GM12878 (cell line): ENCODE data around the gene DPH7. TPM values are rescaled to one million over a fixed set of nuclear protein-coding genes. Genes with fewer than 3 reads are reported as not detected.
"Not testable (repeated sequence)": the region's sequence is repeated elsewhere in the genome, so short reads cannot be mapped to it uniquely, and the experiment has no call there.

Source experiments
- ATAC-seq: fragments of 200-7000 bp; cut with Tn5 transposase; 3 replicates; pipeline ENCODE4 v1.9.1; 2020; ENCODE audit warnings: mild to moderate bottlenecking, moderate library complexity
- BruUV-seq: library from RNA; stranded (reverse); fragments of 400-500 nt; replicated peaks from 2 replicates; lab custom pipeline; 2021; lab: Mats Ljungman, UMichigan
- CTCF ChIA-PET: fragments of 300-600 bp; sonication (Branson Sonifier 250); formaldehyde crosslinking; extraction: SDS; loops from one replicate; lab custom pipeline; 2021; ENCODE audit warnings: inconsistent platforms; lab: Yijun Ruan, JAX
- POLR2A ChIA-PET: fragments of 350-600 bp; formaldehyde crosslinking; extraction: SDS; loops from one replicate; lab custom pipeline; 2021; ENCODE audit warnings: inconsistent platforms; lab: Charles Lee
- RAD21 ChIA-PET: fragments of 300-600 bp; sonication (Branson Sonifier 250); formaldehyde crosslinking; loops from one replicate; lab custom pipeline; 2023; ENCODE audit warnings: antibody characterized with exemption; ENCODE audit not compliant: unreplicated experiment; lab: Charles Lee
- SMC1A ChIA-PET: fragments of 300-600 bp; sonication (Branson Sonifier 250); formaldehyde crosslinking; loops from one replicate; lab custom pipeline; 2023; ENCODE audit not compliant: unreplicated experiment, uncharacterized antibody; lab: Charles Lee
- DNase-seq: peaks from one replicate; pipeline ENCODE4 v3.0.0-alpha.2; 2011; ENCODE audit warnings: low read depth, low spot score
- FAIRE-seq: peaks from 3 replicates; lab custom pipeline; 2011; peaks lifted over from hg19 to GRCh38; lab: Jason Lieb, UNC
- H2AFZ ChIP-seq: 2 replicates; pipeline ENCODE4 v1.6.0; 2011; ENCODE audit warnings: low read depth, low read length, control low read depth; ENCODE audit not compliant: control insufficient read depth
- H3K27ac ChIP-seq: 2 replicates; pipeline ENCODE4 v1.5.1; 2011; ENCODE audit warnings: control low read depth; ENCODE audit not compliant: control insufficient read depth, insufficient read depth
- H3K27me3 ChIP-seq, 2 experiments: replicated peaks in 1 of 2; 2 replicates each; pipeline versions ENCODE4 v1.6.0 to v1.6.1; 2011; ENCODE audit warnings: low read length in 1 of 2; ENCODE audit not compliant: control insufficient read depth in 2 of 2, insufficient read depth in 2 of 2
- H3K36me3 ChIP-seq, 2 experiments: 2 replicates each; pipeline ENCODE4 v1.5.1; 2011; ENCODE audit warnings: low read length in 1 of 2; ENCODE audit not compliant: control insufficient read depth in 2 of 2, insufficient read depth in 2 of 2
- H3K4me1 ChIP-seq: 2 replicates; pipeline ENCODE4 v1.6.1; 2011; ENCODE audit warnings: mild to moderate bottlenecking, low read length, moderate library complexity, mixed read lengths; ENCODE audit not compliant: control insufficient read depth, insufficient read depth
- H3K4me2 ChIP-seq: 2 replicates; pipeline ENCODE4 v1.6.0; 2011; ENCODE audit warnings: control low read depth; ENCODE audit not compliant: control insufficient read depth, insufficient read depth
- H3K4me3 ChIP-seq: fragments of 200-600 bp; sonication (generic); 2 replicates; pipeline ENCODE4 v1.5.1; 2016
- H3K79me2 ChIP-seq: 2 replicates; pipeline ENCODE4 v1.6.0; 2011; ENCODE audit warnings: low read length; ENCODE audit not compliant: control insufficient read depth, insufficient read depth
- H3K9ac ChIP-seq: 2 replicates; pipeline ENCODE4 v1.8.0; 2011; ENCODE audit warnings: low read length, control low read depth, mixed read lengths; ENCODE audit not compliant: control insufficient read depth, insufficient read depth
- H3K9me3 ChIP-seq: replicated peaks from 3 replicates; pipeline ENCODE4 v1.5.1; 2011; ENCODE audit warnings: mild to moderate bottlenecking, low read length; ENCODE audit not compliant: control insufficient read depth, insufficient read depth
- H4K20me1 ChIP-seq: 2 replicates; pipeline ENCODE4 v1.6.0; 2011; ENCODE audit not compliant: control insufficient read depth, insufficient read depth
- CHD1 ChIP-seq: IDR thresholded peaks from 2 replicates; pipeline ENCODE4 v1.6.1; 2012; ENCODE audit warnings: low read depth, low read length, improper control_type of control experiment
- CREB1 ChIP-seq: IDR thresholded peaks from 2 replicates; pipeline ENCODE4 v1.6.1; 2012; ENCODE audit warnings: low read depth, mild to moderate bottlenecking, inconsistent platforms
- EGR1 ChIP-seq, 2 experiments: IDR thresholded peaks; 1 replicate in 1 of 2; 2 replicates in 1 of 2; pipeline ENCODE4 v1.6.1; 2011 to 2012; ENCODE audit warnings: low read depth in 2 of 2, low read length in 2 of 2, borderline replicate concordance in 1 of 2, mild to moderate bottlenecking in 1 of 2, moderate library complexity in 1 of 2
- FOXM1 ChIP-seq: IDR thresholded peaks from 2 replicates; pipeline ENCODE4 v1.6.1; 2012; ENCODE audit warnings: low read depth, mild to moderate bottlenecking, inconsistent platforms, low read length, moderate library complexity
- HCFC1 ChIP-seq: fragments of 150-350 bp; IDR thresholded peaks from 2 replicates; pipeline ENCODE4 v1.6.1; 2014; ENCODE audit warnings: low read length
- HDAC2 ChIP-seq: fragments of 200-600 bp; sonication (generic); IDR thresholded peaks from 2 replicates; pipeline ENCODE4 v1.6.1; 2017
- IRF4 ChIP-seq: IDR thresholded peaks from 2 replicates; pipeline ENCODE4 v1.6.1; 2011; ENCODE audit warnings: low read depth, low read length
- KDM1A ChIP-seq: fragments of 200-600 bp; sonication (generic); IDR thresholded peaks from 2 replicates; pipeline ENCODE4 v1.6.1; 2016; ENCODE audit warnings: borderline replicate concordance
- MEF2A ChIP-seq: IDR thresholded peaks from 2 replicates; pipeline ENCODE4 v1.6.1; 2011; ENCODE audit warnings: low read depth, mild to moderate bottlenecking, low read length, moderate library complexity; ENCODE audit not compliant: insufficient read depth
- NFYA ChIP-seq: IDR thresholded peaks from 2 replicates; pipeline ENCODE4 v1.6.1; 2011; ENCODE audit warnings: low read depth, mild to moderate bottlenecking, low read length, improper control_type of control experiment, borderline replicate concordance
- PML ChIP-seq: IDR thresholded peaks from 2 replicates; pipeline ENCODE4 v1.6.1; 2012; ENCODE audit warnings: low read length, inconsistent platforms
- RAD51 ChIP-seq: fragments of 450-650 bp; IDR thresholded peaks from 2 replicates; pipeline ENCODE4 v1.6.1; 2016; ENCODE audit warnings: moderate library complexity, mild to moderate bottlenecking, inconsistent platforms
- RBBP5 ChIP-seq: fragments of 200-600 bp; sonication (generic); conservative IDR thresholded peaks from 2 replicates; pipeline ENCODE4 v1.6.1; 2016
- SMAD1 ChIP-seq: fragments of 450-650 bp; IDR thresholded peaks from 2 replicates; pipeline ENCODE4 v1.6.1; 2018; ENCODE audit warnings: mild to moderate bottlenecking, low read depth; ENCODE audit not compliant: partially characterized antibody
- SREBF2 ChIP-seq: IDR thresholded peaks from 2 replicates; pipeline ENCODE4 v1.6.1; 2012; ENCODE audit warnings: mild to moderate bottlenecking, low read length
- WRNIP1 ChIP-seq: IDR thresholded peaks from 2 replicates; pipeline ENCODE4 v1.6.1; 2011; ENCODE audit warnings: low read depth, low read length, improper control_type of control experiment, borderline replicate concordance
- ZNF207 ChIP-seq: fragments of 450-650 bp; IDR thresholded peaks from 2 replicates; pipeline ENCODE4 v1.6.1; 2014; ENCODE audit warnings: antibody characterized with exemption, mild to moderate bottlenecking, borderline replicate concordance
- ZZZ3 ChIP-seq: IDR thresholded peaks from 2 replicates; pipeline ENCODE4 v1.6.1; 2011; ENCODE audit warnings: low read depth; ENCODE audit not compliant: control insufficient read depth, insufficient read length
- WGBS: methylation state at CpG from one replicate; pipeline ENCODE4 v1.1.6; 2016; ENCODE audit warnings: low lambda C conversion rate; ENCODE audit not compliant: insufficient replicate concordance, insufficient coverage; ENCODE audit errors: missing lambda C conversion rate; 5-methylcytosine and 5-hydroxymethylcytosine counted together
- in situ Hi-C: fragments of 300-500 bp; cut with MboI; formaldehyde crosslinking; loops from 9 replicates; pipeline ENCODE4 v1.14.3; 2018; ENCODE audit warnings: mixed read lengths
- intact Hi-C: fragments of 100-400 bp; cut with micrococcal nuclease; formaldehyde crosslinking; loops from one replicate; pipeline ENCODE4 v1.14.2; 2022; ENCODE audit not compliant: unreplicated experiment
- polyA plus RNA-seq, 11 experiments: library from polyadenylated mRNA; depleted of rRNA in 4 of 11; unstranded in 6 of 11; stranded (reverse) in 5 of 11; fragments of >200 nt; fragmentation: Nextera tagmentation in 4 of 11; fragmentation: Illumina TruSeq in 1 of 11; extraction: Ambion mirVana in 4 of 11; extraction: Trizol in 1 of 11; gene quantifications; 1 replicate in 1 of 11; 2 replicates in 10 of 11; pipeline versions ENCODE4 v1.2.1 to v1.2.3, GENCODE V29; 2011 to 2016; ENCODE audit warnings: inconsistent platforms in 2 of 11, missing spikeins in 2 of 11, low read depth in 1 of 11
- total RNA-seq, 4 experiments: library from RNA; depleted of rRNA in 3 of 4; stranded (reverse); fragments of >200 nt in 3 of 4; fragmentation: Illumina TruSeq in 1 of 4; extraction: Trizol in 1 of 4; gene quantifications; 2 replicates each; pipeline versions ENCODE4 v1.2.1 to v1.2.3, GENCODE V29; 2013 to 2021
- TF ChIP-seq, protein P1 (sequence below): fragments of 450-650 bp; IDR thresholded peaks from 2 replicates; pipeline ENCODE4 v1.6.1; 2017; ENCODE audit warnings: antibody characterized with exemption, mild to moderate bottlenecking, moderate library complexity
- TF ChIP-seq, protein P2 (sequence below): fragments of 450-650 bp; conservative IDR thresholded peaks from 2 replicates; pipeline ENCODE4 v1.6.1; 2017; ENCODE audit warnings: mild to moderate bottlenecking, moderate library complexity

DPH7 gene
- total and polyA plus RNA-seq, 10 of the 15 experiments (the other 5 are each of a cell fraction or from before 2014, with no cell fraction given), result 8.7 to 40.0 (median 28.1) TPM

DNA sequence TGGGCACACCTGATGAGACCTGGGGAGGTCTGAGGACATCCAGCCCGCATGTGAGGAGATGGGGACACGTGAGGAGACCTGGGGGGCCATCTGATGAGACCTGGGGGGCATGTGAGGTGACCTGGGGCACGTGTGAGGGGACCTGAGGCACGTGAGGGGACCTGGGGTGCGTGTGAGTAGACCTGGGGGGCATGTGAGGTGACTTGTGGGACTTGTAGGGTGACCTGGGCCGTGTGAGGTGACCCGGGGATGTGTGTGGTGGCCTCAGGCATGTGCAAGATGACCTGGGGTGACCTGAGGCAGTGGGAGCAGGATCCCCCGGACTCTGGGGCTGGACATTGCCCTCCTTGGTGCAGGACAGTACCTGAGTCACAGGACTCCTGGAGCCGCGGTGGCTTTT, 59.2 kb downstream of the DPH7 start:
- no peak for ATAC-seq
- DNase-seq, result no peak
- WGBS, result 24% methylated on average over 10 of the region's 10 CpGs

DNA sequence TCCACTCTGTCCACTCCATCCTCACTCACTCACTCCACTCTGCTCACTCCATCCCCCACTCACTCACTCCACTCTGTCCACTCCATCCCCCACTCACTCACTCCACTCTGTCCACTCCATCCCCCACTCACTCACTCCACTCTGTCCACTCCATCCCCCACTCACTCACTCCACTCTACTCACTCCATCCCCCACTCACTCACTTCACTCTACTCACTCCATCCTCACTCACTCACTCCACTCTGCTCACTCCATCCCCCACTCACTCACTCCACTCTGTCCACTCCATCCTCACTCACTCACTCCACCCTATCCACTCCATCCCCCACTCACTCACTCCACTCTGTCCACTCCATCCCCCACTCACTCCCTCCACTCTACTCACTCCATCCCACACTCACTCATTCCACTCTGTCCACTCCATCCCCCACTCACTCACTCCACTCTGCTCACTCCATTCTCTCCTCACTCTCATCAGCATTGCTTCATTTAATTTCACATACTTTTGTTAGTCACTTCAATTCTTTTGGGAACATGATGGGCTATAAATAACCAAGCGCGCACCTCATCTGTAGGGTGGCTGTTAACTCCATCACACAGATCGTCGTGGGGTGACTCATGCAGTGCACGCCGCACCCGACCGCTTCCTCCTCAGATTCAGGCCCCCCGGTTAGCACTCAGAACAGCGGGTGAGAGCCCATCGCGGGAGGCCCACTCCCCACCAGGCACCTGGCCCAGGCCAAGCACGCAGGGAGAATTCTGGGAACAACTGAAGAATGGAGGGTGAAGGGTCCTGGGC, 59.9 kb downstream of the DPH7 start:
- intact Hi-C loops, POLR2A ChIA-PET, H2AFZ ChIP-seq, DNase-seq, SMC1A ChIA-PET, H3K9ac ChIP-seq, RAD21 ChIA-PET, FAIRE-seq, H3K79me2 ChIP-seq, H3K27me3 ChIP-seq, H3K9me3 ChIP-seq, H3K36me3 ChIP-seq, H3K4me3 ChIP-seq, H3K4me1 ChIP-seq, in situ Hi-C loops, H3K27ac ChIP-seq, H3K4me2 ChIP-seq, CTCF ChIA-PET, ATAC-seq, BruUV-seq, H4K20me1 ChIP-seq: not testable (repeated sequence)
- 49% methylated on average over 13 of the region's 13 CpGs for WGBS

More for the DNA sequence above, 59.2 kb downstream of the DPH7 start:
- no peak overlapping the region for H3K9ac ChIP-seq
- no peak for FAIRE-seq
- H3K4me1 ChIP-seq, result no peaks in the 10 kb centered on the region
- RAD21 ChIA-PET, result no interaction called here
- H3K4me2 ChIP-seq, result no peak overlapping the region
- no peak overlapping the region for H3K27ac ChIP-seq
- H3K4me3 ChIP-seq, result no peak overlapping the region
- TF ChIP-seq, protein P1, sequence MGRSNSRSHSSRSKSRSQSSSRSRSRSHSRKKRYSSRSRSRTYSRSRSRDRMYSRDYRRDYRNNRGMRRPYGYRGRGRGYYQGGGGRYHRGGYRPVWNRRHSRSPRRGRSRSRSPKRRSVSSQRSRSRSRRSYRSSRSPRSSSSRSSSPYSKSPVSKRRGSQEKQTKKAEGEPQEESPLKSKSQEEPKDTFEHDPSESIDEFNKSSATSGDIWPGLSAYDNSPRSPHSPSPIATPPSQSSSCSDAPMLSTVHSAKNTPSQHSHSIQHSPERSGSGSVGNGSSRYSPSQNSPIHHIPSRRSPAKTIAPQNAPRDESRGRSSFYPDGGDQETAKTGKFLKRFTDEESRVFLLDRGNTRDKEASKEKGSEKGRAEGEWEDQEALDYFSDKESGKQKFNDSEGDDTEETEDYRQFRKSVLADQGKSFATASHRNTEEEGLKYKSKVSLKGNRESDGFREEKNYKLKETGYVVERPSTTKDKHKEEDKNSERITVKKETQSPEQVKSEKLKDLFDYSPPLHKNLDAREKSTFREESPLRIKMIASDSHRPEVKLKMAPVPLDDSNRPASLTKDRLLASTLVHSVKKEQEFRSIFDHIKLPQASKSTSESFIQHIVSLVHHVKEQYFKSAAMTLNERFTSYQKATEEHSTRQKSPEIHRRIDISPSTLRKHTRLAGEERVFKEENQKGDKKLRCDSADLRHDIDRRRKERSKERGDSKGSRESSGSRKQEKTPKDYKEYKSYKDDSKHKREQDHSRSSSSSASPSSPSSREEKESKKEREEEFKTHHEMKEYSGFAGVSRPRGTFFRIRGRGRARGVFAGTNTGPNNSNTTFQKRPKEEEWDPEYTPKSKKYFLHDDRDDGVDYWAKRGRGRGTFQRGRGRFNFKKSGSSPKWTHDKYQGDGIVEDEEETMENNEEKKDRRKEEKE, result no peak
- TF ChIP-seq CHD1, result no peak
- no peak for TF ChIP-seq MEF2A
- no peak for TF ChIP-seq HCFC1
- no peak for TF ChIP-seq SMAD1
- TF ChIP-seq PML, result no peak
- TF ChIP-seq FOXM1, result no peak
- TF ChIP-seq HDAC2, result no peak
- TF ChIP-seq, protein P2, sequence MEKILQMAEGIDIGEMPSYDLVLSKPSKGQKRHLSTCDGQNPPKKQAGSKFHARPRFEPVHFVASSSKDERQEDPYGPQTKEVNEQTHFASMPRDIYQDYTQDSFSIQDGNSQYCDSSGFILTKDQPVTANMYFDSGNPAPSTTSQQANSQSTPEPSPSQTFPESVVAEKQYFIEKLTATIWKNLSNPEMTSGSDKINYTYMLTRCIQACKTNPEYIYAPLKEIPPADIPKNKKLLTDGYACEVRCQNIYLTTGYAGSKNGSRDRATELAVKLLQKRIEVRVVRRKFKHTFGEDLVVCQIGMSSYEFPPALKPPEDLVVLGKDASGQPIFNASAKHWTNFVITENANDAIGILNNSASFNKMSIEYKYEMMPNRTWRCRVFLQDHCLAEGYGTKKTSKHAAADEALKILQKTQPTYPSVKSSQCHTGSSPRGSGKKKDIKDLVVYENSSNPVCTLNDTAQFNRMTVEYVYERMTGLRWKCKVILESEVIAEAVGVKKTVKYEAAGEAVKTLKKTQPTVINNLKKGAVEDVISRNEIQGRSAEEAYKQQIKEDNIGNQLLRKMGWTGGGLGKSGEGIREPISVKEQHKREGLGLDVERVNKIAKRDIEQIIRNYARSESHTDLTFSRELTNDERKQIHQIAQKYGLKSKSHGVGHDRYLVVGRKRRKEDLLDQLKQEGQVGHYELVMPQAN, result no peak
- TF ChIP-seq WRNIP1, result no peak
- no peak for TF ChIP-seq CREB1
- TF ChIP-seq ZNF207, result no peak
- no peak for TF ChIP-seq RBBP5
- TF ChIP-seq EGR1 (IDR thresholded peaks at IDR 0.05; ENCODE audit: borderline replicate concordance in 1 of 2, low read depth in 2 of 2, low read length in 2 of 2), result no peak
- no peak for TF ChIP-seq ZZZ3
- TF ChIP-seq KDM1A, result no peak
- TF ChIP-seq IRF4, result no peak
- TF ChIP-seq NFYA, result no peak
- no peak for TF ChIP-seq RAD51
- no peak for TF ChIP-seq SREBF2
- H3K79me2 ChIP-seq, result no peaks in the 10 kb centered on the region
- POLR2A ChIA-PET, result no interaction called here
- CTCF ChIA-PET, result no interaction called here
- intact Hi-C loops, result no loop called here
- H3K27me3 ChIP-seq, result no peaks in the 10 kb centered on the region
- in situ Hi-C loops, result no loop called here
- SMC1A ChIA-PET, result no interaction called here
- no peaks in the 10 kb centered on the region for H3K36me3 ChIP-seq
- BruUV-seq, result no TSS peak
- no peaks in the 10 kb centered on the region for H3K9me3 ChIP-seq
- H2AFZ ChIP-seq, result no peak overlapping the region
- no peaks in the 10 kb centered on the region for H4K20me1 ChIP-seq
